GM21717 (cell line): ENCODE results near the gene SAFB2.

Experiments used
- ATAC-seq: cut with Tn5 transposase; IDR thresholded peaks from one replicate; pipeline ENCODE4 v1.9.1; 2021; ENCODE audit warnings: mild to moderate bottlenecking, moderate library complexity; ENCODE audit not compliant: unreplicated experiment

SAFB2 gene

DNA sequence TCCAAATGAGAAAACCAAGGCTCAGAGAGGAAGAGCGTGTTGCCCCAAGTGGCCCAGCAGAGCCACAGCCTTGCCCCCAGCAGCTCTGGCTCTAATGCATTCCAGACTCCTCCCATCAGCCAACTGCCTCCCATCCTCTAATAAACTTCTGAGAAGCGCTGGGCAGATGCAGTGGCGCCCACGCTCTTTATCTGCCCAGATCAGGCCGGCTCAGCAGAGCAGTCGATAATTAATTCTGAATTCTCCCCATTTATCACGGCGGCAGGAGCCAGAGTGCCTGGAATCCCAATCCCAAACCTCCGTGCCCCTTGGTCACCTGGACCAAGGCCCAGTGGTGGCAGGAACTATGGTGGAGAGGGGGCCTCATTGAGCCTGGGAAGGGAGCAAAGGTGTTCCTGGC is 68.7 kb downstream of the SAFB2 start:
- ATAC-seq, result no peak

DNA sequence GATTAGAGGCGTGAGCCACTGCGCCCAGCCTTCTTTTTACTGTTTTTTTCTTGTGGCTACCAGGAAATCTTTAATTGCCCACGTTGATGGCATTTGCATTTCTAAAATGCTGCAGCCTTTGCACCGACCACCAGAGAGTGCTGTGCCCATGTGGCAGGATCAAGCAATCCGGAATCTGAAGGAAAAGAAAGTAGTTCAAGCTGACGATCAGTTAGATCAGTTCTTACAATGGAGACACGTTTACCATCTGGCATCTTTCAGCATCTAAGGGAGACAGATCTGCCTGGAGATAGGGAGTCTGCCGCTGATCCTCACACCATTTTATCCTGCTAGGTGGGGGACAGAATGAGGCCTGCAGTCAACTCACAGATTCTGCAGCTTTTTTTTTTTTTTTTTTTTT is 74.7 kb downstream of the SAFB2 start:
- ATAC-seq, result no peak

DNA sequence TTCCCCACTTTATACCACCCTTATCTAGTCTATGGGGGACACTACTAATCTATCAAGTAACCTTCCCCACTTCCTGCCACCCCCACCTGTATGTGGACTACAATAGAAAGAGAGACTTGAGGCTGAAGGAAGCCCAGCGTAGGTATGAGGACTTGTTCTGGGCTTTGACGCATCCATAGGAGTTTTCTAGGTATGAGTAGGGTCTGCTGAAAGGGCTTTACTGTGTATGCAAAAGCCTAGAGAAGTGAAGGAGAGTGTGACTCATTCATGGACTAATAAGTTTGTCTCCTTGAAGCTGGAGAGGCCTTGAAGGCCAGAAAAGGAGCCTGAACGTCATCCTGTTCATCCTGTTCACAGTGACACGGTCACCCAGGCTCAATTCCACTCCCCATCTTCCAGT is 76.6 kb downstream of the SAFB2 start:
- no peak for ATAC-seq

DNA sequence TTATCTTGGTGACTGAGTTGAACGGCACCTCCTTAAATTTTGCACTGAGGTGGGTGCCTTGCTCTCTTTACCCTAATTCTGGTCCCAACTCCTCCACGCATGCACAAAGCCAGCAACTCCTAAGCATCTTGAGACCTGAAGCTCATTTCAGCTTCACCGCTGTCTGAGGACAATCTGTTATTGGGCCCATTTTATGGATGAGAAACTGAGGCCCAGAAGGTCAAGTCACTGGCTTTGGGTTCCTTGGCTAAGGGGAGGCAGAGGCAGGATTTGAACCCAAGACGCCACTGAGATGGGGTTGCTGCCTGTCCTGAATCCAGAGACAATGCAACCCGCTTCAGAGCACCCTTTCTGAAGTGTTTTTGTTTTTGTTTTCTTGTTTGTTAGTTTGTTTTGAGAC is 77.5 kb downstream of the SAFB2 start:
- no peak for ATAC-seq

DNA sequence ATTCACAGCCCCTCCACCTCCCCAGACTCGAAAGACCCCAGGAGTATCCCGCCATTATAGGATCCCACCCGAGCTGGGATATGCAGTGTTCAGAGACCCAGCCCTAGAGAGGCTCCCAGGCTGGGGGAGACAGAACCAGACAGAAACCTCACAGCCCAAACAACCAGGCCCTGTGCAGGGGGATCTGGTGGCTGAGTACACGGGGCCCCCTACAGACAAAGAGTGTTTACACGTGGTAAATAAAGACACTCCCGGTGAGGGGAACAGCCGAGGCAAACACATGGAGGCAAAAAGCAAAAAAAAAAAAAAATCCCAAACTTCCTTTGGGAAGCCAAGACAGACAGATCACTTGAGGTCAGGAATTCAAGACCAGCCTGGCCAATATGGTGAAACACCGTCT is 79.9 kb downstream of the SAFB2 start:
- ATAC-seq, result no peak

DNA sequence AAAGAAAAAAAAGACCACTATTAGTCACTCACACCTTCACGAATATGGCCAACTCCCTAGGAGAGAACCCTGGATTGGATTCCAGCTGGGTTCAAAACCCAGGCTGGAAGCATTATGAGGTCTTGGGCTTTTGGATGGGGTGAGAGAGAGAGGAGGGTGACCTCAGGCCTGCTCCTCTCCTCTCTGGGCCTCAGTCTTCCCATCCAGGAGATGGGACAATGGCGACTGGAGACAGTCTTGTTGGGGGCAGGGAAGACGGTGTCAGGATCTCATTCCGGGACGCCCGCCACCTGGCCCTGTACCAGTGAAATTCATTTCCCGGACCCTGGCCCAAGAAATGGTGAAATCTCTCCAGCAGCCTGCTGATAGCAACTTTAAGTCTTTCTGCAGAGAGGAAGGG is 81.1 kb downstream of the SAFB2 start:
- ATAC-seq, result no peak

DNA sequence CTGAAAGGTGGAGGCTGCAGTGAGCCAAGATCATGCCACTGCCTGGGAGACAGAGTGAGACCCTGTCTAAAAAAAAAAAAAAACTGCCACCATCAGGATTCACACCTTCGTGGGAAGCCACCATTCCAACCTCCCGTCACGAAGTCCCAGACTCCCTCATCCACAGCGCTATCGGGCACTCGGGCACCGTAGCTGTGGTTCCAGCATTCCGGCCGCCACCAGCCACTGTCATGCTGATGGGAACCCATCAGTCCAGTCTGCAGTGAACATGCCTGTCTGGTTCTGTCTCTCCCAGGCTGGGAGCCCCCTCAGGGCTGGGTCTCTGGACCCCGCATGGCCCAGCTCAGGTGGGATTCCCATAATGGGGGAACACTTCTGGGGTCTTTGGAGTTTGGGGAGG is 82.4 kb downstream of the SAFB2 start:
- no peak for ATAC-seq

DNA sequence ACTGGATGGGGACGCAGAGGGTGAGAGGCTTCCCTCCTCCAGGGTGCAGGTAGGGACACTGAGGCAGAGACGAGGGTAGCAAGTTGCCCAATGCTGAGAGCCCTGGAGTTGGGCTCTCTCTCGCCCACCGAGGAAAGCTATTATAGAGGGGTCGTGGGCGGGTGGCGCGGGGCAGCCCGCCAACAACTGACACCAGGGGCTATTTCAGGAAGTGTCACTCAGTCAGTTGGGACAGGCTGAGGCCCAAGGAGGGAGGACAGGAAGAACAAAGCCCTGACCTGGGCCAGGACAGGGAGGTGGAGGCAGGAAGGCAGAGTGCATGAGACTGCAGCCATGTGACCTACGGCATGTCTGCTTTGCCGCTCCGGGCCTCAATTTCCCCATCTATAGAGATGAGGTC is 84.7 kb downstream of the SAFB2 start:
- no peak for ATAC-seq
